Panc1 (cell line): Measurements from ENCODE around the gene PDZD4. TPM values are rescaled to one million over a fixed set of nuclear protein-coding genes. Genes with fewer than 3 reads are reported as not detected.

ENCODE experiments used
- ATAC-seq: fragments of 200-7000 bp; cut with Tn5 transposase; 2 replicates; pipeline ENCODE4 v1.9.1; 2020; ENCODE audit warnings: mild to moderate bottlenecking, moderate library complexity
- BruUV-seq: library from RNA; stranded (reverse); fragments of 400-500 nt; replicated peaks from 2 replicates; lab custom pipeline; 2021; lab: Mats Ljungman, UMichigan
- CTCF ChIA-PET: fragments of 300-600 bp; sonication (Branson Sonifier 250); formaldehyde crosslinking; loops from one replicate; lab custom pipeline; 2022; ENCODE audit warnings: antibody characterized with exemption; lab: Charles Lee
- POLR2A ChIA-PET: fragments of 300-600 bp; sonication (Branson Sonifier 250); formaldehyde crosslinking; loops from one replicate; lab custom pipeline; 2022; ENCODE audit warnings: antibody characterized with exemption; lab: Charles Lee
- DNase-seq: peaks from one replicate; pipeline ENCODE4 v3.0.0-alpha.2; 2010; ENCODE audit warnings: low read depth, low spot score
- H3K27ac ChIP-seq: 2 replicates; pipeline ENCODE4 v1.5.1; 2011; ENCODE audit warnings: mild to moderate bottlenecking, low read length, inconsistent platforms
- H3K27me3 ChIP-seq: fragments of 200-500 bp; sonication (Bioruptor generic); 2 replicates; pipeline ENCODE4 v1.6.0; 2014; ENCODE audit warnings: low read length, inconsistent platforms; ENCODE audit not compliant: control insufficient read depth, insufficient read depth
- H3K36me3 ChIP-seq: fragments of 200-500 bp; sonication (Bioruptor generic); 2 replicates; pipeline ENCODE4 v1.5.1; 2014; ENCODE audit warnings: inconsistent platforms, mild to moderate bottlenecking, low read length, moderate library complexity; ENCODE audit not compliant: control insufficient read depth, insufficient read depth
- H3K4me1 ChIP-seq: 2 replicates; pipeline ENCODE4 v1.5.1; 2011; ENCODE audit warnings: inconsistent platforms, mild to moderate bottlenecking, low read length, moderate library complexity; ENCODE audit not compliant: control insufficient read depth, insufficient read depth
- H3K4me3 ChIP-seq, 2 experiments: 2 replicates each; pipeline ENCODE4 v1.5.1; 2011 to 2012; ENCODE audit warnings: low read depth in 2 of 2, low read length in 2 of 2, mild to moderate bottlenecking in 2 of 2, inconsistent platforms in 1 of 2, moderate library complexity in 1 of 2
- H3K9me3 ChIP-seq: fragments of 200-500 bp; sonication (Bioruptor generic); 2 replicates; pipeline ENCODE4 v1.5.1; 2014; ENCODE audit warnings: low read depth, mild to moderate bottlenecking, inconsistent platforms, low read length, moderate library complexity; ENCODE audit not compliant: control insufficient read depth, insufficient read depth
- POLR2AphosphoS5 ChIP-seq: IDR thresholded peaks from 2 replicates; pipeline ENCODE4 v1.6.1; 2012; ENCODE audit warnings: mild to moderate bottlenecking, low read depth, low read length, moderate library complexity
- SIN3A ChIP-seq: IDR thresholded peaks from 2 replicates; pipeline ENCODE4 v1.6.1; 2012; ENCODE audit warnings: low read depth, mild to moderate bottlenecking, low read length, moderate library complexity, borderline replicate concordance; ENCODE audit not compliant: insufficient read depth
- TCF7L2 ChIP-seq: IDR thresholded peaks from 2 replicates; pipeline ENCODE4 v1.6.1; 2011; ENCODE audit warnings: mild to moderate bottlenecking, low read depth, low read length, inconsistent platforms
- in situ Hi-C: cut with HindIII; loops from 2 replicates; pipeline ENCODE4 v1.10.0; 2016; ENCODE audit warnings: low sequenced_read_pairs, low pct_unique_long_range_greater_than_20kb
- intact Hi-C: fragments of 100-400 bp; cut with micrococcal nuclease; formaldehyde crosslinking; loops from one replicate; pipeline ENCODE4 v1.10.0; 2022; ENCODE audit not compliant: unreplicated experiment
- total RNA-seq: library from RNA; stranded (reverse); gene quantifications from one replicate; pipeline ENCODE4 v1.2.1, GENCODE V29; 2021; ENCODE audit not compliant: unreplicated experiment
- TF ChIP-seq, protein P1 (sequence below): fragments of 450-650 bp; IDR thresholded peaks from 2 replicates; pipeline ENCODE4 v1.5.1; 2017; ENCODE audit warnings: mild to moderate bottlenecking
- TF ChIP-seq, protein P2 (sequence below), 2 experiments: IDR thresholded peaks; 2 replicates each; pipeline ENCODE4 v1.6.1; 2011 to 2012; ENCODE audit warnings: low read depth in 2 of 2, control low read depth in 1 of 2, low read length in 1 of 2, mild to moderate bottlenecking in 1 of 2, moderate library complexity in 1 of 2; ENCODE audit not compliant: insufficient read depth in 1 of 2

Gene PDZD4
- total RNA-seq, 1 experiment from 2014 or later, result 37.2 TPM

DNA sequence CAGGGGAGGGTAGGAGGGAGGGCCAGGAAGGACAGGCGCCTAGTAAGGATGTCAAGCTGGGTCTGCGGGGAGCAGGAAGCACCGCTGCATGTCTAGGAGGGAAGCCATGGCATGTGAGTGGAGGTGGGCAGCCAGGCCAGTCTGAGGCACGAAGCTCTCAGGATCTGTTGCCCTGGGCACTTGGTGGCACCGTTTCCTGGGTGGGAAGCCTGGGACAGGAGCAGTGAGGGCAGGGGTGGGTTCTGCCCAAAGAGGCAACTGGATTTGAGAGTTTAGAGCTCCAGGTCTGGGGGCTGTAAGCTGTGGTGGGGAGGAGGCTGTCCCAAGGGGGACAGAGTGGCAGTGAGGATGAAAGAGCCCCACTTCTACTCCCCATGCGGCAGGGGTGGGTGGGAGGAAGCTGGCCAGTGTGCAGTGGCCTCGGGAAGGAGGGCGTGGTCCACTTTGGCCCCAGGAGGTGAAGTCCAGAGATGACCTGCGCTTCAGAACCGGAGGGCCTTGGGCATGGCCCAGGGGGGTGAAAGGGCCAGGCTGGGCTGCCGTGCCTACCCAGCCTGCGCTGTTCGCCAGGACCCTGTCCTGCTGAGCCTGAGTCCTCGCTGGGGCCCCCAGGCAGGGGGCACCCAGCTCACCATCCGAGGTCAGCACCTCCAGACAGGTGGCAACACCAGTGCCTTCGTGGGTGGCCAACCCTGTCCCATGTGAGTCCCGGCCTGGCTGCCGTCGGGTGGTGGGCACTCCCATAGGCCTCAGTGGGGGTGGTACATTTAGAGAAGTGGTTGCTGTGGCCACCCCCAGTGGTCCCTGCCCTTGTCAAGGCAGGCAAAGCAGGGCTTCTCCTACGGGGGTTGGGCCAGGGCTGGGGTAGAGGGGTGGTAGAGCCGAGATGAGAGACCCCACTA, 57.8 kb downstream of the PDZD4 start:
- no peak for TF ChIP-seq POLR2AphosphoS5
- TF ChIP-seq, protein P1, sequence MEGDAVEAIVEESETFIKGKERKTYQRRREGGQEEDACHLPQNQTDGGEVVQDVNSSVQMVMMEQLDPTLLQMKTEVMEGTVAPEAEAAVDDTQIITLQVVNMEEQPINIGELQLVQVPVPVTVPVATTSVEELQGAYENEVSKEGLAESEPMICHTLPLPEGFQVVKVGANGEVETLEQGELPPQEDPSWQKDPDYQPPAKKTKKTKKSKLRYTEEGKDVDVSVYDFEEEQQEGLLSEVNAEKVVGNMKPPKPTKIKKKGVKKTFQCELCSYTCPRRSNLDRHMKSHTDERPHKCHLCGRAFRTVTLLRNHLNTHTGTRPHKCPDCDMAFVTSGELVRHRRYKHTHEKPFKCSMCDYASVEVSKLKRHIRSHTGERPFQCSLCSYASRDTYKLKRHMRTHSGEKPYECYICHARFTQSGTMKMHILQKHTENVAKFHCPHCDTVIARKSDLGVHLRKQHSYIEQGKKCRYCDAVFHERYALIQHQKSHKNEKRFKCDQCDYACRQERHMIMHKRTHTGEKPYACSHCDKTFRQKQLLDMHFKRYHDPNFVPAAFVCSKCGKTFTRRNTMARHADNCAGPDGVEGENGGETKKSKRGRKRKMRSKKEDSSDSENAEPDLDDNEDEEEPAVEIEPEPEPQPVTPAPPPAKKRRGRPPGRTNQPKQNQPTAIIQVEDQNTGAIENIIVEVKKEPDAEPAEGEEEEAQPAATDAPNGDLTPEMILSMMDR, result no peak
- no peak for TF ChIP-seq TCF7L2
- no peak for TF ChIP-seq SIN3A
- TF ChIP-seq, protein P2, sequence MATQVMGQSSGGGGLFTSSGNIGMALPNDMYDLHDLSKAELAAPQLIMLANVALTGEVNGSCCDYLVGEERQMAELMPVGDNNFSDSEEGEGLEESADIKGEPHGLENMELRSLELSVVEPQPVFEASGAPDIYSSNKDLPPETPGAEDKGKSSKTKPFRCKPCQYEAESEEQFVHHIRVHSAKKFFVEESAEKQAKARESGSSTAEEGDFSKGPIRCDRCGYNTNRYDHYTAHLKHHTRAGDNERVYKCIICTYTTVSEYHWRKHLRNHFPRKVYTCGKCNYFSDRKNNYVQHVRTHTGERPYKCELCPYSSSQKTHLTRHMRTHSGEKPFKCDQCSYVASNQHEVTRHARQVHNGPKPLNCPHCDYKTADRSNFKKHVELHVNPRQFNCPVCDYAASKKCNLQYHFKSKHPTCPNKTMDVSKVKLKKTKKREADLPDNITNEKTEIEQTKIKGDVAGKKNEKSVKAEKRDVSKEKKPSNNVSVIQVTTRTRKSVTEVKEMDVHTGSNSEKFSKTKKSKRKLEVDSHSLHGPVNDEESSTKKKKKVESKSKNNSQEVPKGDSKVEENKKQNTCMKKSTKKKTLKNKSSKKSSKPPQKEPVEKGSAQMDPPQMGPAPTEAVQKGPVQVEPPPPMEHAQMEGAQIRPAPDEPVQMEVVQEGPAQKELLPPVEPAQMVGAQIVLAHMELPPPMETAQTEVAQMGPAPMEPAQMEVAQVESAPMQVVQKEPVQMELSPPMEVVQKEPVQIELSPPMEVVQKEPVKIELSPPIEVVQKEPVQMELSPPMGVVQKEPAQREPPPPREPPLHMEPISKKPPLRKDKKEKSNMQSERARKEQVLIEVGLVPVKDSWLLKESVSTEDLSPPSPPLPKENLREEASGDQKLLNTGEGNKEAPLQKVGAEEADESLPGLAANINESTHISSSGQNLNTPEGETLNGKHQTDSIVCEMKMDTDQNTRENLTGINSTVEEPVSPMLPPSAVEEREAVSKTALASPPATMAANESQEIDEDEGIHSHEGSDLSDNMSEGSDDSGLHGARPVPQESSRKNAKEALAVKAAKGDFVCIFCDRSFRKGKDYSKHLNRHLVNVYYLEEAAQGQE (IDR thresholded peaks at IDR 0.05; ENCODE audit: insufficient read depth in 1 of 2, low read depth in 2 of 2, low read length in 1 of 2), result no peak
- Histone ChIP-seq H3K9me3 (no peaks in the 10 kb centered on the region), H3K36me3 (no peaks in the 10 kb centered on the region), H3K27ac (no peak overlapping the region), H3K4me1 (no peaks in the 10 kb centered on the region), H3K27me3 (no peaks in the 10 kb centered on the region), H3K4me3 (no peak overlapping the region)
- intact Hi-C loops, result no loop called here
- ChIA-PET CTCF (no interaction called here), POLR2A (interaction anchor here (0.5 kb wide), 1 partner anchor 173 kb away, joined by 11 read pairs; no protein-coding TSS in a partner anchor)
- in situ Hi-C loops, result no loop called here
- ATAC-seq (no peak), DNase-seq (no peak)
- no TSS peak for BruUV-seq

DNA sequence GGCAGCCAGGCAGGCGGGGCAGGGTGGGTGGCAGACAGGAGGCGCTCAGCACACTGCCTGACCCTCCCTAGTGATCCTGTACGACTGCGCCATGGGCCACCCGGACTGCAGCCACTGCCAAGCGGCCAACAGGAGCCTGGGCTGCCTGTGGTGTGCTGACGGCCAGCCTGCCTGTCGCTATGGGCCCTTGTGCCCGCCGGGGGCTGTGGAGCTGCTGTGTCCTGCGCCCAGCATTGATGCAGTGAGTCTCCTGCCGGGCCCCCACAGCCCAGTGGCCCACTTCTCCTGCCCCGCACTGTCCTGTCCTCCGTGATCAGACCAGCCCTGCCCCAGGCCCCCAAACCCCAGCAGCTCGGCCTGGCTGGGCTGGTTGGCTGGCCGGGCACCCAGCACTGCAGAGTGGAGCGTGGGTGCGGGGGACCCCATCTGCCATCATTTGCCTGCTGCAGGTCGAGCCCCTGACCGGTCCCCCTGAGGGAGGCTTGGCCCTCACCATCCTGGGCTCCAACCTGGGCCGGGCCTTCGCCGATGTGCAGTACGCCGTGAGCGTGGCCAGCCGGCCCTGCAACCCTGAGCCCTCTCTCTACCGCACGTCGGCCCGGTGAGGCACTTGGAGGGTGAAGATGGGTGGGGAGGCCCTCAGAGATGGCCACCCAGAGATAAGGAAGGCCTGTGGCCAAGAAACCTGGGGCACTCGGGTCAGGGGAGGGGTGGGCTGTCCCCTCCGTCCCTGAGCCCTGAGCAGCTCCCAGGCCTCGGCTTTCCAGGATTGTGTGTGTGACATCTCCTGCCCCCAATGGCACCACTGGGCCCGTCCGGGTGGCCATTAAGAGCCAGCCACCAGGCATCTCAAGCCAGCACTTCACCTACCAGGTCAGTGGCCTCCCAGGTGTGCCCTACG, 58.7 kb downstream of the PDZD4 start:
- ATAC-seq, result no peak

More for the DNA sequence above, 58.7 kb downstream of the PDZD4 start:
- Histone ChIP-seq H3K27ac (no peak overlapping the region), H3K36me3 (no peaks in the 10 kb centered on the region), H3K4me3 (no peak overlapping the region), H3K9me3 (no peaks in the 10 kb centered on the region), H3K27me3 (no peaks in the 10 kb centered on the region), H3K4me1 (0 out of 2 replicates have a peak, but pooled peaks cover under 1% of the 10 kb centered on the region)
- BruUV-seq, result no TSS peak
- intact Hi-C loops (no loop called here), in situ Hi-C loops (no loop called here)
- no peak for DNase-seq
- ChIA-PET CTCF (no interaction called here), POLR2A (interaction anchor here (0.5 kb wide), 1 partner anchor 31 kb away, joined by 3 read pairs; no protein-coding TSS in a partner anchor)
- TF ChIP-seq, protein P1, result no peak
- no peak for TF ChIP-seq TCF7L2
- TF ChIP-seq SIN3A, result no peak
